Measurements from ENCODE around the gene WDFY3. TPM values are rescaled to one million over a fixed set of nuclear protein-coding genes. Genes with fewer than 3 reads are reported as not detected.
A peak's percentile ranks its signal among the peaks of the same experiment; 100 is the strongest.
"Not testable (repeated sequence)": the region's sequence is repeated elsewhere in the genome, so short reads cannot be mapped to it uniquely, and the experiment has no call there.

Gene WDFY3
- total and polyA plus RNA-seq, 7 donors: 3.2 to 54.2 (median 38.2) TPM

GRCh38 chr4:84808332-84808731 is 158.2 kb downstream of the WDFY3 start:
- Histone ChIP-seq H3K9me3 (no peaks in the 10 kb centered on the region), H3K4me3 (no peak overlapping the region), H3K36me3 (ENCODE audit: insufficient read depth in 1 of 2, low read depth in 1 of 2) (peaks cover 0 to 36% of the 10 kb centered on the region in 2 donors), H3K27ac (no peak overlapping the region), H3K4me1 (no peaks in the 10 kb centered on the region), H3K27me3 (ENCODE audit: insufficient read depth in 3 of 3, low read length in 2 of 3) (no peaks in the 10 kb centered on the region)
- WGBS, 3 donors: 85 to 91% (median 87%) methylated on average over 2 of the region's 2 CpGs
- intact Hi-C loops (cut with DNase I): no loop called here
- no peak for TF ChIP-seq CTCF (IDR thresholded peaks at IDR 0.05)
- DNase-seq (no peak), ATAC-seq (no peak)

- H3K27me3 ChIP-seq (ENCODE audit: insufficient read depth in 3 of 3, low read length in 2 of 3); H3K4me3 ChIP-seq; H3K9me3 ChIP-seq; ATAC-seq; H3K4me1 ChIP-seq; DNase-seq; H3K27ac ChIP-seq; intact Hi-C loops (cut with DNase I): not testable (repeated sequence)
- peaks cover 0 to 54% of the 10 kb centered on the region in 2 donors for H3K36me3 ChIP-seq (ENCODE audit: insufficient read depth in 1 of 2, low read depth in 1 of 2)
- WGBS, 3 donors: 83 to 96% (median 91%) methylated on average over 11 of the region's 11 CpGs
Measured at GRCh38 chr4:84806541-84806940, 159.9 kb downstream of the WDFY3 start.

- WGBS, 3 donors: 44 to 56% (median 49%) methylated on average over 4 of the region's 4 CpGs
- intact Hi-C loops (cut with DNase I): no loop called here
- TF ChIP-seq CTCF (IDR thresholded peaks at IDR 0.05): no peak
- Histone ChIP-seq H3K9me3 (no peaks in the 10 kb centered on the region), H3K4me3 (no peak overlapping the region), H3K27me3 (ENCODE audit: insufficient read depth in 3 of 3, low read length in 2 of 3) (no peaks in the 10 kb centered on the region), H3K27ac (no peak overlapping the region), H3K4me1 (no peaks in the 10 kb centered on the region), H3K36me3 (ENCODE audit: insufficient read depth in 1 of 2, low read depth in 1 of 2) (peaks cover 0 to 60% of the 10 kb centered on the region in 2 donors)
- DNase-seq (no peak), ATAC-seq (no peak)
Measured at GRCh38 chr4:84804136-84804535, 162.4 kb downstream of the WDFY3 start.

GRCh38 chr4:84803720-84804119 is 162.8 kb downstream of the WDFY3 start:
- no peaks in the 10 kb centered on the region for H3K27me3 ChIP-seq (ENCODE audit: insufficient read depth in 3 of 3, low read length in 2 of 3)
- H3K4me3 ChIP-seq: no peak overlapping the region
- intact Hi-C loops (cut with DNase I): no loop called here
- no peaks in the 10 kb centered on the region for H3K4me1 ChIP-seq
- WGBS, 3 donors: 96 to 100% (median 97%) methylated on average over 1 of the region's 1 CpG
- ATAC-seq: peak in 3 of 4 donors; percentile 45 to 67 (median 48)
- H3K36me3 ChIP-seq (ENCODE audit: insufficient read depth in 1 of 2, low read depth in 1 of 2): peaks cover 0 to 56% of the 10 kb centered on the region in 2 donors
- no peak overlapping the region for H3K27ac ChIP-seq
- TF ChIP-seq CTCF (IDR thresholded peaks at IDR 0.05): no peak
- H3K9me3 ChIP-seq: no peaks in the 10 kb centered on the region
- DNase-seq: no peak

- peaks cover 0 to 53% of the 10 kb centered on the region in 2 donors for H3K36me3 ChIP-seq (ENCODE audit: insufficient read depth in 1 of 2, low read depth in 1 of 2)
Measured at GRCh38 chr4:84803116-84803515, 163.4 kb downstream of the WDFY3 start.

More at GRCh38 chr4:84803116-84803515, 163.4 kb downstream of the WDFY3 start:
- H3K4me3 ChIP-seq: no peak overlapping the region
- DNase-seq (no peak), ATAC-seq (no peak)
- H3K27ac ChIP-seq: no peak overlapping the region
- H3K27me3 ChIP-seq (ENCODE audit: insufficient read depth in 3 of 3, low read length in 2 of 3): no peaks in the 10 kb centered on the region
- H3K4me1 ChIP-seq: no peaks in the 10 kb centered on the region
- no peaks in the 10 kb centered on the region for H3K9me3 ChIP-seq
- 90 to 96% (median 93%) methylated on average over 2 of the region's 2 CpGs for WGBS, 3 donors
- intact Hi-C loops (cut with DNase I): no loop called here
- TF ChIP-seq CTCF (IDR thresholded peaks at IDR 0.05): no peak

Data from psoas muscle (tissue), 8 donors.